Endothelial cell of umbilical vein (primary cell): Measurements from ENCODE around the gene FSTL4. TPM values are rescaled to one million over a fixed set of nuclear protein-coding genes. Genes with fewer than 3 reads are reported as not detected.

Source experiments
- BruUV-seq: library from RNA; stranded (reverse); fragments of 400-500 nt; replicated peaks from 2 replicates; lab custom pipeline; 2021; lab: Mats Ljungman, UMichigan
- CTCF ChIA-PET: fragments of 300-600, 350-600 bp; sonication (Branson Sonifier 250); formaldehyde crosslinking; loops from one replicate; lab custom pipeline; 2021; ENCODE audit warnings: antibody characterized with exemption, inconsistent platforms; lab: Charles Lee
- POLR2A ChIA-PET: fragments of 300-600, 350-600 bp; sonication (Branson Sonifier 250); formaldehyde crosslinking; loops from one replicate; lab custom pipeline; 2021; ENCODE audit warnings: antibody characterized with exemption, inconsistent platforms; lab: Charles Lee
- DNase-seq: peaks from one replicate; pipeline ENCODE4 v3.0.0-alpha.2; 2011; ENCODE audit warnings: low read depth, low spot score
- FAIRE-seq: peaks from 2 replicates; lab custom pipeline; 2011; peaks lifted over from hg19 to GRCh38; lab: Jason Lieb, UNC
- H2AFZ ChIP-seq: 2 replicates; pipeline ENCODE4 v1.6.0; 2012; ENCODE audit warnings: low read depth, low read length, control low read depth, inconsistent platforms
- H3K27ac ChIP-seq: 2 replicates; pipeline ENCODE4 v1.5.1; 2011; ENCODE audit warnings: low read depth, mild to moderate bottlenecking, control low read depth, low read length, moderate library complexity; ENCODE audit not compliant: insufficient read depth
- H3K27me3 ChIP-seq, 2 experiments: 2 replicates each; pipeline versions ENCODE4 v1.6.0 to v1.6.1; 2011; ENCODE audit warnings: low read length in 2 of 2, mixed read lengths in 1 of 2; ENCODE audit not compliant: control insufficient read depth in 2 of 2, insufficient read depth in 2 of 2
- H3K36me3 ChIP-seq, 2 experiments: 2 replicates in 1 of 2; 3 replicates in 1 of 2; pipeline ENCODE4 v1.5.1; 2011; ENCODE audit warnings: low read length in 2 of 2, mild to moderate bottlenecking in 1 of 2, moderate library complexity in 1 of 2; ENCODE audit not compliant: control insufficient read depth in 2 of 2, insufficient read depth in 2 of 2; ENCODE audit errors: extremely low read depth in 1 of 2
- H3K4me1 ChIP-seq: 3 replicates; pipeline ENCODE4 v1.5.1; 2011; ENCODE audit warnings: mild to moderate bottlenecking, low read length; ENCODE audit not compliant: control insufficient read depth, insufficient read depth; ENCODE audit errors: extremely low read depth
- H3K4me2 ChIP-seq: 2 replicates; pipeline ENCODE4 v1.6.1; 2011; ENCODE audit warnings: low read length, control low read depth, mixed read lengths; ENCODE audit not compliant: insufficient read depth
- H3K4me3 ChIP-seq, 3 experiments: fragments of 200-600 bp in 1 of 3; sonication (generic), shearing (Covaris generic) in 1 of 3; replicated peaks in 1 of 3; 2 replicates each; pipeline ENCODE4 v1.5.1; 2011 to 2016; ENCODE audit warnings: control low read depth in 3 of 3, low read length in 3 of 3, mild to moderate bottlenecking in 2 of 3, inconsistent platforms in 1 of 3, low read depth in 1 of 3, moderate library complexity in 1 of 3; ENCODE audit not compliant: insufficient read depth in 1 of 3
- H3K79me2 ChIP-seq: 2 replicates; pipeline ENCODE4 v1.6.0; 2012; ENCODE audit warnings: low read length, inconsistent platforms; ENCODE audit not compliant: control insufficient read depth, insufficient read depth
- H3K9ac ChIP-seq: replicated peaks from 2 replicates; pipeline ENCODE3; 2011; ENCODE audit warnings: low read length, control low read depth; ENCODE audit not compliant: insufficient read depth; ENCODE audit errors: extremely low read depth
- H3K9me1 ChIP-seq: replicated peaks from 3 replicates; pipeline ENCODE4 v1.6.0; 2011; ENCODE audit warnings: mild to moderate bottlenecking, low read length; ENCODE audit not compliant: control insufficient read depth, insufficient read depth; ENCODE audit errors: extremely low read depth
- H3K9me3 ChIP-seq: replicated peaks from 2 replicates; pipeline ENCODE4 v1.5.1; 2012; ENCODE audit warnings: low read length, inconsistent platforms; ENCODE audit not compliant: control insufficient read depth, insufficient read depth
- H4K20me1 ChIP-seq: replicated peaks from 2 replicates; pipeline ENCODE3; 2011; ENCODE audit warnings: mild to moderate bottlenecking, low read length; ENCODE audit not compliant: control insufficient read depth, insufficient read depth; ENCODE audit errors: extremely low read depth
- EZH2 ChIP-seq: IDR thresholded peaks from 2 replicates; pipeline ENCODE4 v1.6.1; 2012; ENCODE audit warnings: borderline replicate concordance, low read depth, mild to moderate bottlenecking, moderate library complexity, low read length, inconsistent platforms; ENCODE audit not compliant: severe bottlenecking
- FOS ChIP-seq: IDR thresholded peaks from 2 replicates; pipeline ENCODE4 v1.6.1; 2011; ENCODE audit warnings: mild to moderate bottlenecking, low read length, moderate library complexity, borderline replicate concordance; ENCODE audit not compliant: insufficient read depth
- GATA2 ChIP-seq: IDR thresholded peaks from 2 replicates; pipeline ENCODE4 v1.7.0; 2011; ENCODE audit warnings: low read depth, mild to moderate bottlenecking, moderate library complexity, mixed read lengths, low read length; ENCODE audit not compliant: insufficient read length, insufficient read depth
- JUN ChIP-seq: IDR thresholded peaks from 2 replicates; pipeline ENCODE4 v1.6.1; 2011; ENCODE audit warnings: borderline replicate concordance, low read depth; ENCODE audit not compliant: insufficient read length, insufficient read depth
- MYC ChIP-seq: IDR thresholded peaks from one replicate; pipeline ENCODE4 v1.6.1; 2011; ENCODE audit warnings: mild to moderate bottlenecking, low read depth, low read length
- POLR2A ChIP-seq: IDR thresholded peaks from 2 replicates; pipeline ENCODE4 v1.6.1; 2012; ENCODE audit warnings: low read depth, mild to moderate bottlenecking, control low read depth, low read length
- POLR2AphosphoS5 ChIP-seq: IDR thresholded peaks from 2 replicates; pipeline ENCODE4 v1.6.1; 2012; ENCODE audit warnings: low read depth, mild to moderate bottlenecking, control low read depth, low read length, moderate library complexity; ENCODE audit not compliant: insufficient read depth
- dilution Hi-C: fragments of 300-500 bp; cut with MboI; formaldehyde crosslinking; loops from one replicate; pipeline ENCODE4 v1.15.0; 2019; ENCODE audit warnings: low sequenced_read_pairs; ENCODE audit not compliant: extremely low pct_ligation_motif_present
- intact Hi-C: fragments of 100-400 bp; cut with micrococcal nuclease; formaldehyde crosslinking; loops from one replicate; pipeline ENCODE4 v1.10.0; 2022
- polyA plus RNA-seq, 4 experiments: library from polyadenylated mRNA; depleted of rRNA in 3 of 4; stranded (reverse) in 3 of 4; unstranded in 1 of 4; fragments of >200 nt; gene quantifications; 2 replicates each; pipeline versions ENCODE4 v1.2.1 to v1.2.3, GENCODE V29; 2011 to 2012; ENCODE audit warnings: missing spikeins in 1 of 4
- total RNA-seq: library from RNA; stranded (reverse); gene quantifications from 2 replicates; pipeline ENCODE4 v1.2.3, GENCODE V29; 2021
- TF ChIP-seq, protein P1 (sequence below): IDR thresholded peaks from 2 replicates; pipeline ENCODE4 v1.6.1; 2011; ENCODE audit not compliant: insufficient read depth, insufficient read length
- TF ChIP-seq, protein P2 (sequence below), 2 donors: IDR thresholded peaks; 1 replicate in 1 of 2; 2 replicates in 1 of 2; pipeline ENCODE4 v1.5.1; 2011; ENCODE audit warnings: low read length in 2 of 2, mild to moderate bottlenecking in 2 of 2, moderate library complexity in 2 of 2, control low read depth in 1 of 2, inconsistent platforms in 1 of 2, low read depth in 1 of 2; ENCODE audit not compliant: insufficient read depth in 1 of 2; ENCODE audit errors: extremely low read depth in 1 of 2

The FSTL4 gene
- total and polyA plus RNA-seq, 2 donors (not counting 3 experiments of a cell fraction or from before 2014, with no cell fraction given): 0.18 TPM; not detected in 1

DNA sequence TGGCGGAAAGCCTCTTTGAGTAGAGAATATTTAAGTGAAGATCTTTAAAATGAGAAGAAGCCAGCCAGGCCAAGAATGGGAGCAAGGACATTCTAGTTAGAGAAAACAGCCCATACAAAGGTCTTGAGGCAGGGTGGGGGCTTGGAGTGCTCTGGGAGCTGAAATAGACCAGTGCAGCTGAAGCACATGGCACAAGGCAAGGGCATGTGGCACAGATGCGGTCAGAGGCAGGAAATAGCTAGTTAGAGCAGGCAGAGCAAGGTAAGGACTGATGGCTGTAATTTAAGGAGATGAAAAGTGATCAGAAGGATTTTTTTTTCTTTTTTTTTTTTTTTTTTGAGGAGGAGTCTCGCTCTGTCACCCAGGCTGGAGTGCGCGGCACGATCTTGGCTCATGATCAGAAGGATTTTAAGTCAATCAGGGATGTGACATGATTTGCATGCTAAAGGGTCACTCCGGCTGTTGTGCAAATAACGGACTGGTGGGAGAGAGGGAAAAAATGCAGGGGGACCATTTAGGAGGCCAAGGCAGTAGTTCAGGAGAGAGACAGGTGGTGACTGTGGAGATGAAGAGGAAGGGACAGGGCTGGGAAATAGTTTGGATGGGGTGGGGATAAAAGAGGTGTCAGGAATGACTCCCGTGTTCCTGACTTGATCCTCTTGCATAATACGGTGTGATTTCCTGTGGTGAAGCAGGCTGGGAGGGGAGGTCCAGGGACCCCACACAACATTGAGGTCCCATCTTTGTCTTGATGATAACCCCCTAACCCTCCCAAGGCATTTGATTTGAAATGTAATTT is 352.9 kb downstream of the FSTL4 start:
- Histone ChIP-seq H3K9me1 (no peaks in the 10 kb centered on the region), H2AFZ (no peak overlapping the region), H3K79me2 (no peaks in the 10 kb centered on the region), H3K27ac (no peak overlapping the region), H3K9me3 (no peaks in the 10 kb centered on the region), H3K36me3 (no peaks in the 10 kb centered on the region), H3K9ac (no peak overlapping the region), H4K20me1 (no peaks in the 10 kb centered on the region), H3K4me1 (no peaks in the 10 kb centered on the region), H3K27me3 (peaks cover 2 to 14% of the 10 kb centered on the region in 2 experiments), H3K4me2 (no peak overlapping the region), H3K4me3 (no peak overlapping the region)
- dilution Hi-C loops: no loop called here
- FAIRE-seq: no peak
- POLR2A ChIA-PET: no interaction called here
- intact Hi-C loops: no loop called here
- BruUV-seq: no TSS peak
- no peak for DNase-seq
- CTCF ChIA-PET: interaction anchor here (1.3 to 3.7 kb wide), 2 partner anchors 11 to 28 kb away, joined by 3 to 20 read pairs; no protein-coding TSS in a partner anchor
- TF ChIP-seq JUN: no peak
- TF ChIP-seq GATA2: no peak
- TF ChIP-seq, protein P1, sequence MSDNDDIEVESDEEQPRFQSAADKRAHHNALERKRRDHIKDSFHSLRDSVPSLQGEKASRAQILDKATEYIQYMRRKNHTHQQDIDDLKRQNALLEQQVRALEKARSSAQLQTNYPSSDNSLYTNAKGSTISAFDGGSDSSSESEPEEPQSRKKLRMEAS: no peak
- TF ChIP-seq MYC: no peak
- TF ChIP-seq, protein P2, sequence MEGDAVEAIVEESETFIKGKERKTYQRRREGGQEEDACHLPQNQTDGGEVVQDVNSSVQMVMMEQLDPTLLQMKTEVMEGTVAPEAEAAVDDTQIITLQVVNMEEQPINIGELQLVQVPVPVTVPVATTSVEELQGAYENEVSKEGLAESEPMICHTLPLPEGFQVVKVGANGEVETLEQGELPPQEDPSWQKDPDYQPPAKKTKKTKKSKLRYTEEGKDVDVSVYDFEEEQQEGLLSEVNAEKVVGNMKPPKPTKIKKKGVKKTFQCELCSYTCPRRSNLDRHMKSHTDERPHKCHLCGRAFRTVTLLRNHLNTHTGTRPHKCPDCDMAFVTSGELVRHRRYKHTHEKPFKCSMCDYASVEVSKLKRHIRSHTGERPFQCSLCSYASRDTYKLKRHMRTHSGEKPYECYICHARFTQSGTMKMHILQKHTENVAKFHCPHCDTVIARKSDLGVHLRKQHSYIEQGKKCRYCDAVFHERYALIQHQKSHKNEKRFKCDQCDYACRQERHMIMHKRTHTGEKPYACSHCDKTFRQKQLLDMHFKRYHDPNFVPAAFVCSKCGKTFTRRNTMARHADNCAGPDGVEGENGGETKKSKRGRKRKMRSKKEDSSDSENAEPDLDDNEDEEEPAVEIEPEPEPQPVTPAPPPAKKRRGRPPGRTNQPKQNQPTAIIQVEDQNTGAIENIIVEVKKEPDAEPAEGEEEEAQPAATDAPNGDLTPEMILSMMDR (IDR thresholded peaks at IDR 0.05; ENCODE audit: extremely low read depth in 1 of 2, insufficient read depth in 1 of 2, low read depth in 1 of 2, low read length in 2 of 2): no peak
- no peak for TF ChIP-seq EZH2
- no peak for TF ChIP-seq FOS
- TF ChIP-seq POLR2A: no peak
- no peak for TF ChIP-seq POLR2AphosphoS5
